HG02610 (cell line): ENCODE data around the gene PNMA5.
"Not testable (repeated sequence)": the region's sequence is repeated elsewhere in the genome, so short reads cannot be mapped to it uniquely, and the experiment has no call there.

Experiments
- ATAC-seq: cut with Tn5 transposase; IDR thresholded peaks from one replicate; pipeline ENCODE4 v1.9.1; 2021; ENCODE audit warnings: mild to moderate bottlenecking, moderate library complexity; ENCODE audit not compliant: unreplicated experiment

PNMA5 gene

DNA sequence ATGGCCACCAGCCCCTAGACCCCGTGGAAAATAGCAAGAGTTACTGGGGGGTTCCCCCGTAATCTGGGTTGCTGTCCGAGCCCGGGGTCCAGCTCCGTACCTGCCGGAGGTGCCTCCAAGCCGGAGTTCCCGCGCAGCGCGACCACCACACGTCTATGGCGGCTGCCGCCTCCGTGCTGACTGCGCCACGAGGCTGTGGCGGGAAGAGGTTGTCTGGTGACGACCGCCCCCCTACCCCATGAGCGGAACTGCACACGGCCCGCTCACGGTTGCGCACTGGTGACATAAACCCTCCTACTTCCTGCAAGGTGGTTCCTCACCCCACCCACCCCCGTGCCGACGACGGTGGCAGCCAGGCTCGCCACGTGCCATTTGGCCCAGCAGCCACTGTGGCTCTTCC is at the start of gene PNMA5:
Gene PNMA5 (minus strand): TSS at position 184 of the 400 bp plus-strand sequence. CDS start 2,518 bp downstream, outside the sequence.
- no peak for ATAC-seq

DNA sequence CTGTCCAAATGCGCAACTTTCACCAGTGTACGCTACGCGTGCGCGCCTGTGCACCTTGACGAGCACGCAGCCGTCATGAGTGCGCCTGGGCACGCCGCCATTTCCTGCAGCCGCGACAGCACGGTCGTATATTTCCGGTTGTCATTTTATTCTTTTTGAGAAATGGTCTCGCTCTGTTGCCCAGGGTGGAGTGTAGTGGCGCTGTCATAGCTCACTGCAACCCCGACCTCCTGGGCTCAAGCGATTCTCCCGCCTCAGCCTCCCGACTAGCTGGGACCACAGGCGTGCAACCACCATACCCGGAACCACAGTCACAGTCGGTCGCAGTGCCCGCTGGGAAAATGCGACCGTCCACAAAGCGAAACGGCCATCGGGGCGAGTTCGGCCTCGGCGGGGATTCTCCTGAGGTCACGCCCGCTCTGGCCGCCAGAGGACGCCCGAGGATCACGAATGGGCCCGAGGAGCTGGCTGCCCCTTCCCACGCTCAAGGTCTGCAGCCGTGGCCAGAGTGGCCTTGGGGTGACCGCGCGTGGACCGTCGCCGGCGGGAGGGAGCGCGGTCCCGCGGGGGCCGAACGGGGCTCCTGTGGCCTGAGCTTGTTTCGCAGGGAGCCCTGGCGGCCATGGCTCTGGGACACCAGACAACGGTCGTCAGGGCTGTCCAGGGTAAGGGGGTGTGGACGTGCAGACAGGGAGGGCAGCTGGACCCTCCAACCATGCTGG is 38.6 kb upstream of the PNMA5 start:
- ATAC-seq, result peak; percentile 80

DNA sequence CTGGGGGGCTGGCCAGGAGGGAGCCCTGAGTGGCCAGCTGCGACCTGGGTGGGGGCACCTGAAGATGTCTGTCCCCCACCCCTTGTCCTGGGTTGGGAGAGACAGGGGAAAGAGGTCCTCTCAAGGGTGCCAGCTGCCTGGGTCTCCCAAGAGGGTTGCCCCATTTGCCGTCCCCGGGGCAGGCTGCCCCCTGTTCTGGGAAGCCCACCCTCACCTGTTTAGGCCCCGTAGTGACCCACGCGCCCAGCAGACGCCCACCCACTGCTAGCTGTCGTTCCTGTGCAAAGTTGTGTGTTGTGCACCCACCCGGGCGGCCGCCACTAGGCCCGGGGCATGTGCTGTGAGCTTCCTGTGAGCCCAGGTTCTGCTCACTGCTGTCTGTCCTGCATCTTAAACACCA is 36.9 kb upstream of the PNMA5 start:
- no peak for ATAC-seq

DNA sequence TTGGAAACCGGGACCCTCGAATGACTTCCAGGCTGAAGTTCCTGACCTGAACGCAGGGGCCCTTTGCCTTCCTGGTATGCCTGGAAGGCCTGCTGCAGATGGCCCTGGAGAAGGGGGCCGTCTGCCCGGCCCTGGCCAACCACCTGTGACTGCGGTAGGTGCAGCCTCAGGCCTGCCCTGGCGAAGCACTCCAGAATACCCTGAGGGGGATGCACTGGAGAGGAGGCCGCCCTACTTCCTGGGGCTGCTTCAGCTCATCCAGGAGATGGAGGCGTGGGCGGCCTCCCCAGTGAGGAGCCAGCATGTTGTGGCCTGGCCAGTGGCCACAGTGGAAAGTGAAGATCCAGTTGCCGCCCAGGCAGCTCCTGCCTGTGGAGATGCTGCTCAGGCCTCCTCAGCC is 36.0 kb upstream of the PNMA5 start:
- ATAC-seq, result no peak

DNA sequence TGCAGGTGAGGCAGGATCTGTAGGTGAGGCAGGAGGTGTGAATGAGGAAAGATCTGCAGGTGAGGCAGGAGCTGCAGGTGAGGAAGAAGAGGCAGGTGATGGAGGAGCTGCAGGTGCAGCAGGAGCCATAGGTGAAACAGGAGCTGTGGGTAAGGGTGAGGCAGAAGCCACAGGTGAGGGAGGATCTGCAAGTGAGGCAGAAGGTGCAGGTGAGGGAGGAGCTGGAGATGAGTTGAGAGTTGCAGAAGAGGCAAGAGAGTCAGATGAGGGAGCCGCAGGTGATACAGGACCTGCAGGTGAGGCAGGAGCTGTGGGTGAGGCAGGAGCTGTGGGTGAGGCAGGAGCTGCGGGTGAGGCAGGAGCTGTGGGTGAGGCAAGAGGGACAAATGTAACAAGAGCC is 35.2 kb upstream of the PNMA5 start:
- no peak for ATAC-seq

DNA sequence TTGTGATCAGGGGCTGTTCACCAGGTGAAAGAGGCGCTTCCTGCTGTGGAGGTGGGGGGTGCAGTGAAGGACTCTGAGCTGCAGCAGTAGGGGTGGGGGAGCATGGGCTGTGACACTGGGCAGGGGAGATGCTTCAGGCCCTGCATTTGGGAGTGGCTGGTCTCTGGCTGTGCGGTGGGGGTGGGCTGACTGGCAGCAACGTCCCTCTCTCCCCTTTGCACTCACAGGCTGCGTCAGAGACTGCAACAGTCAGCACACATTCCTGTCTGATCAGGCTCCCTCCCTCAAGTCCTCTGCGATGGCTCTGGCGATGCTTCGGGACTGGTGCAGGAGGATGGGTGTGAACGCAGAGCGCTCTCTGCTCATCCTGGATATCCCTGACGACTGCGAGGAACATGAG is 34.6 kb upstream of the PNMA5 start:
- ATAC-seq, result not testable (repeated sequence)

DNA sequence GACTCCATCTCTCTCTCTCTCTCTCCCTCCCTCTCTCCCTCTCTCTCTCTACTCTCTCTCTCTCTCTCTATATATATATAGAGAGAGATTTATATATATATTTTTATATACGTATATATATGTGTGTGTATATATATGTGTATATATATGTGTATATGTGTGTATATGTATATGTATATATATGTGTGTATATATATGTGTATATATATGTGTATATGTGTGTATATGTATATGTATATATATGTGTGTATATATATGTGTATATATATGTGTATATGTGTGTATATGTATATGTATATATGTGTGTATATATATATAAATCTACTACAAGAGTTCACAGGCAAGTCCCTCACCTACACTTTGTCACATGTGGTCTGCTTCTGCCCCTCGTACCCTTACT is 32.6 kb upstream of the PNMA5 start:
- ATAC-seq, result not testable (repeated sequence)

DNA sequence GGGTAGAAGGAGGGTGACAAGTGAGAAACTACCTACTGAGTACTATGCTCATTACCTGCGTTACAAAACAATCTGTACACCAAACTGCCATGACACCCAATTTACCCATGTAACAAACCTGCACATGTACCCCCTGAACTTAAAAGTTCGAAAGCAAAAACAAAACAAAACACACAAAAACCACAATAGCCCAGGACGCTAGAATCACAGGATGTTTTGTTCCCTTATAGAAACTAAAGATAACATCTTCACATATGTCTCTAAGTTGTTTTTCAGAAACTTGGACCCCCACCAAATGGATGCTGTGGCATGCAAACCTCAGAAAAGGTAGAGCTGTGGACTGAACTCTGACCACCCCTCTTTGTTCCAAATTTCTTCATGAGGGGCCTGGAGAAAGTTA is 25.2 kb upstream of the PNMA5 start:
- ATAC-seq, result no peak

DNA sequence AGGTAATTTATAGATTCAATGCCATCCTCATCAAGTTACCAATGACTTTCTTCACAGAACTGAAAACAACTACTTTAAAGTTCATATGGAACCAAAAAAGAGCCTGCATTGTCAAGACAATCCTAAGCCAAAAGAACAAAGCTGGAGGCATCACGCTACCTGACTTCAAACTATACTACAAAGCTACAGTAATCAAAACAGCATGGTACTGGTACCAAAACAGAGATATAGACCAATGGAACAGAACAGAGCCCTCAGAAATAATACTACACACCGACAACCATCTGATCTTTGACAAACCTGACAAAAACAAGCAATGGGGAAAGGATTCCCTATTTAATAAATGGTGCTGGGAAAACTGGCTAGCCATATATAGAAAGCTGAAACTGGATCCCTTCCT is 23.3 kb upstream of the PNMA5 start:
- ATAC-seq, result not testable (repeated sequence)

DNA sequence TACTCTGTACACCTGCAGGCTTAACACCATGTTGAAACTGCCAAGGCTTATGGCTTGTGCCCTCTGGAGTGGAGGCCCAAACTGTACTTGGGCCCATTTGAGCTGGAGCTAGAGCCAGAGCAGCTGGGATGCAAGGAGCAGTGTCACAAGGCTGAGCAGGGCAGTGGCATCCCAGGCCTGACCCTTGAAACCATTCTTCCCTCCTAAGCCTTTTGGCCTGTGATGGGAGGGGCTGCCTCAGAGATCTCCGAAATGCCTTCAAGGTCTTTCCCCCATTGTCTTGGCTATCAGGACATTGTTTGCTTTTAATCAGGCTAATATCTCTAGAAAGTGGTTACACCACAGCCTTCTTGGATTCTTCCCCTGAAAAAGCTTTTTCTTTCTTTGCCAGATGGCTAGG is 10.9 kb upstream of the PNMA5 start:
- no peak for ATAC-seq

DNA sequence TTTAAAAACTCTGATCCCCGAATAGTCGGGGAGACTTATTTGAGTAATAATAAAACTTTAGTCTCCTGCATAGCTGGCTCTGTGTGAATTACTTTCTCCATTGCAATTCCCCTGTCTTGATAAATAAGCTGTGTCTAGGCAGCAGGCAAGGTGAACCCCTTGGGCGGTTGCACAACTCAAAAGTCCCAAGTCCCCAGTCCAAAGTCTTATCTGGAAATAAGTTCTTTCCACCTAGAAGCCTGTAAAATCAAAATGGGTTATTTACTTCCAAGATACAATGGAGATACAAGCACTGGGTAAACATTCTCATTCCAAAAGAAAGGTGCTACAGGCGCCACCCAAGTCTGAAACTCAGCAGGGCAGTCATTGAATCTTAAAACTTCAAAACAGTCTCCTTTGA is 10.1 kb upstream of the PNMA5 start:
- no peak for ATAC-seq

DNA sequence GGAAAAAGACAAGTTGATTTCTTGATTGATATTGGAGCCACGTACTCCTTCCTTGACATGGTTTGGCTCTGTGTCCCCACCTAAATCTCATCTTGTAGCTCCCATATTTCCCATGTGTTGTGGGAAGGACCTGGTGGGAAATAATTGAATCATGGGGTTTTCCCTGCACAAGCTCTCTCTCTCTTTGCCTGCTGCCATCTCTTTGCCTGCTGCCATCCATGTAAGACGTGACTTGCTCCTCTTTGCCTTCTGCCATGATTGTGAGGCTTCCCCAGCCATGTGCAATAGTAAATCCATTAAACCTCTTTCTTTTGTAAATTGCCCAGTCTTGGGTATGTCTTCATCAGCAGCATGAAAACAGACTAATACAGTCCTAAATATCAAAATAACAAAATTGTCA is 8.3 kb upstream of the PNMA5 start:
- not testable (repeated sequence) for ATAC-seq

DNA sequence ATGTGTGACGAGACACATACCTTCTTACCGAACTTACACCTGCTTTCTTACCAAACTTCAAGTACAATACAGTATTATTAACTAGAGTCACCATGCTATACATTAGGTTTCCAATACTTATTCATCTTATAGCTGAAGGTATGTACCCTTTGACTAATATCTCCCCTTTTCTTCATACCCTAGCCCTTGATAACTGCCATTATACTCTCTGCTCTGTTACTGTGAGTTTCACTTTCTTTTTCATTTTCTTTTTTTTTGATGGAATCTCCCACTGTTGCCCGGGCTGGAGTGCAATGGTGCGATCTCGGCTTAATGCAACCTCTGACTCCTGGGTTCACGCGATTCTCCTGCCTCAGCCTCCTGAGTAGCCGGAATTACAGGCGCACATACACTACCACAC is 3.4 kb upstream of the PNMA5 start:
- no peak for ATAC-seq

DNA sequence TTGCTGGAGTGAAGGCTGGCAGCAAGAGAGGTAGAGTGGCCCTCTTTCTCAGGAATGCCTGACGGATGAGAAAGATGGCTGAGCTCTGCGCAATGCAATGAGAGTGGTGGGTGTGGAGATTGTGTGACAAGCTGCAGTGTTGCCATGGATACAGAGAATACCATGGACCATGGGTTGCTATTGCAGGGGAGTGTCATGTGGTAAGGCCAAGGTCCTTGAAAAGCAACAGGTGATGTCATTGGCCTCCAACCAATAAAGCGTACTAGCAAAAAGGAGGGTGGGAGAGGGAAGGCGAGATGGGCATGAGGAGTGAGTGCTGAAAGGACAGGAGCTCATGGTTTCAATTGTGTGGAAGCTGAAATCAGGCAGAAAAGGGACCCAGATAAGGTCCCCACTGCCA is 1.8 kb downstream of the PNMA5 start:
- ATAC-seq, result no peak

DNA sequence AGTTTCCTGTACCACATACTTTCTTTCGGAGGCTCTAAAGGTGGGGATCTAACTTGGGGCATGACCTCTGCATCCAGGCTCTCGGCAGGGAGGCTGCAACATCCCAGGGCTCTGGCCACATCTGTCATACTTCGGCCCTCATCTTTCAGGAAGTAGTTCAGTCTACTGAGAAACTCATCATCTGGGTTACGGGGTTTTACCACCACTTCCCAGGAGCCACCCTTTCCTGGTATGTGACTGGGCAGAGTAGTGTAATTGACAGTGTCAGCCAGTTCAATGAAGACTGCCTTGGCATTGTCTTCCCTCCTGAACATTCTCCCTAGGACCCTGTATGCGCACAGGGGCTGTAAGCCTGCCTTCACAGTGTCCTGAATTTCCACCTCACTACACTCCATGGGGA is 2.8 kb downstream of the PNMA5 start:
- ATAC-seq, result no peak

DNA sequence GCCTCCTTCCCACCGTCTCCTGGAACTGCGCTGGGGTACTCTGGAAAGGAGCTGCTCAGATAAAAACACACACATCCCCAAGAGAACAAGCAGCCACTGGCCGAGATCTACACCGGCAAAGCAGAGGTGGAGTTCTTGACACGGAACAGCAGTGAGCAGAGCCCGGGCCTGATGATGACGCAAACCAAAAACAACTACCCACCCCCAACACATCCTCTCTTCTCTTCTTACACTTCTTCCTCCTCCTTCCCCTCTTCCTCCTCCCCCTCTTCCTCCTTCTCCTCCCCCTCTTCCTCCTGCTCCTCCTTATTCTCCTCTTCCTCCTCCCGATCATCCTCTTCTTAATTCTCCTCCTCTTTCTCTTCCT is 4.6 kb downstream of the PNMA5 start:
- no peak for ATAC-seq

DNA sequence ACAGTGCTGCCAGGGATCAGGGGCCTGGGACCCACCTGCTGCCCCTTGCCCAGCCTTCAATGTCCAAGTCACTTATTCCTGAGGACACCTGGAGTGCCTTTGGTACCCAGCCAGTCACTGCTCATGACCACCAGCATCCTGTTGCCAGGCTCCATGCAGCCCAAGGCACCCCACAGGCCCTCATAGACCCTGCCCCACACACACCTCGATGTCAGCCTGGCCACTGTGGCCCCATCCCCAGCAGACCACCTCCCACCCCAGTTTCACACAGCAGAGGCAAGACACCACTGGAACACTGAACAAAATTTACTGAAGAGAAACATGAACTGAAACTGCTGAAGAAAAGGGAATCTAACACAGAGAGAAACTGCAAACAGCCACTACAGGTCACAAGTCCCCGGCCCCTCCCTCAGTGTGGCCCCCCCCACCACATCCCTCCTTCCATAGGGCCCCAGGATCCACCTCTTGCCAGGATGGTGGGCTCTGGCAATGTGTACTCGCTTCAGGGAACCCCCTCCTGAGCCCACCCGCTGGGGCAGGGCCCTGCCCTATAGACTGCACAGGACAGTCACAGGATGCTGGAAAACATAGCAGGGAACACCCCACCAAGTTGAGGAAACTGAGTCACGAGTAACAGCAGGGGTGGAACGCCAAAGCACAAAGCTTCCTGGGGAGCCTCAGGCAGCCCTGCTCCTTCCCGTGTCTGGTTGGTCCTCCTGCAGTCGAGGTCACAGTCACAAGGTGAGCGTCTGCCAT is 5.2 kb downstream of the PNMA5 start:
- ATAC-seq, result no peak

DNA sequence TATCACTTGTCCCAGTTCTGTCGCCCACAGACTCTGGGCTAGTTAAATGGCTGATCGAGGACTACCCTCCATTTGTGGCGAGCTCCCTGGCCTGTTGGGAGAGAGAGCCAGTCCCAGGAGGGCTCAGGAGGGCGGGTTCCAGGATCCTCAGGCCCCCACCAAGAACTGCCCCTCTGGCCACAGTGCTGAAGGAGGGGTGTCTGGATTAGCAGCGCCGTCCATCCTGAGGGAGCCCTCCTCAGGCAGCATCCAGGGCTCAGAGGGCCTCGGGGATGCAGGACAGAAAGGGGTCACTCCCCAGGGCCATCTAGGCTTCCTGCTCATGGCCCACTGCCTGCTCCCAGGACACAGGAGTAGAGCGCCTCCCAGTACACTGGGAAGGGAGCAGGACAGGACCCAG is 6.1 kb downstream of the PNMA5 start:
- no peak for ATAC-seq

DNA sequence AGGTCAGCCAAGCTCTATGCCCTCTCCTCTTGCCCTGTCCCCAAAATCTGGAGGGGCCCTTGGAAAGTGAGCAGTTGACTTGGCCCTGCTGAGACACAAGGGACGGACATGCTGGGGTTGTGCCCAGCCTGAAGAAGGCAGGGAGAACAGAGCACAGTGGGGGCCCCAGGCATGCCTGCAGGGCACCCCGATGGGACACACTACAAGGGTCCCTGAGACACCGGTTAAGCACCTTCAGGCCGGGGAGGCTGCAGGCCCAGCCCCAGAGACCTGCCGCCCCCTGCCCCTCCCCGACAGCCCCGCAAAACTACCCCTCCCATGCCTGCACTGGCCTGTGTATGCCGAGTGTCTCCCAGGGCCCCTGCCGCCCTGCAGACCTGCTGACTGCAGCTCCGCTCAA is 6.8 kb downstream of the PNMA5 start:
- ATAC-seq, result not testable (repeated sequence)

DNA sequence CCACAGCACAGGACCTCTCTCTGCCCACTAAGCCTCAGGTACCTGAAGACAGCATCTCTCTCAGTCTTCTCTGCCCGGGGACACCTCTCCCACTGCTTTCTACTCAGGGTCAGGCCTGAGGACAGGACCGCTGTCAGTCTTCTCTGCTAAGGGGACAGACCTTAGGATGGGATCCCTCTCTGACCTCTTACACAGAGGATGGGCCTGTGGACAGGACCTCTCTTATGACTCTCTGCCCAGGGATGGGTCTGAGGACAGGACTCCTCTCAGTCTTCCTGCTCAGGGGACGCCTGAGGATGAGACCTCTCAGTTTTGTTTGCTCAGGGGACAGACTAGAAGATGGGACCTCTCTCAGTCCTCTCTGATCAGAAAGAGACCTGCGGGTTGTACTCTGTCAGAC is 8.5 kb downstream of the PNMA5 start:
- ATAC-seq, result not testable (repeated sequence)

DNA sequence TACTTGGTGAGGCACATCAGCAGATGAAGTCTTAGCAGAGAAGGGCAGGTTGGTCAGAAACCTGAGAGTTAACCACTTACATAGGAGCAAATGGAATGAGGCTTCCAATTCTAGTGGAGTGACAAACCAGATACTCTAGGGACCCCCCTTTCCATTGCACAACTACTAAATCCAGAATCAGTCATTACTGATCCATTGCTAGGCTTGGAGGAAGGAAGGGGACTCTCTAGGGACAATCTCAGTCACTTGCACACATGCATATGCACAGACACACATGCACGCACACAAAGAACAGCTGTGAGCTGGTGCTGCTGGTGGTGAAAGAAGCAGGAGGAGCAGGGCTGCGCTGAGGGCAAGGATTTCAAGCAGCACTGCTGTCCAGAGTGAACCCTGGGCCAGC is 25.7 kb downstream of the PNMA5 start:
- no peak for ATAC-seq

DNA sequence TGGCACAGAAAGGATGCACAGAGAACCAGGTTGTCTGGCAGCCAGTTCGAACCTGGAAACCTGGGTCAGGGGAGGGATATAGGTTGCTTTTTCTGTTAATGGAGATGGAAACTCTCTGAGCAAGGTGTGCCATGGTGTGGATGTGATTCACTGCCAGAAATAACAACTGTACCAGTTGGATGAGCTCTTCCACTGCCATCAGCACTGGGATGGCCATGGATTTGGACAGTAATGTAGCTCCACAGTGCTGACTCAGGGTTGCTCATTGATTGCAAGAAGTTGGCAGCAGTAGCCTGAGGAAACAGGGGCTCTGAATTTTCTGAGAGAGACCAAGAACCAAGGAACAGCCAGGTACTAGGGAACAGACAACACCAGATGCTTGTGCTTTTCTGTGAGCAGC is 33.8 kb downstream of the PNMA5 start:
- ATAC-seq, result no peak

DNA sequence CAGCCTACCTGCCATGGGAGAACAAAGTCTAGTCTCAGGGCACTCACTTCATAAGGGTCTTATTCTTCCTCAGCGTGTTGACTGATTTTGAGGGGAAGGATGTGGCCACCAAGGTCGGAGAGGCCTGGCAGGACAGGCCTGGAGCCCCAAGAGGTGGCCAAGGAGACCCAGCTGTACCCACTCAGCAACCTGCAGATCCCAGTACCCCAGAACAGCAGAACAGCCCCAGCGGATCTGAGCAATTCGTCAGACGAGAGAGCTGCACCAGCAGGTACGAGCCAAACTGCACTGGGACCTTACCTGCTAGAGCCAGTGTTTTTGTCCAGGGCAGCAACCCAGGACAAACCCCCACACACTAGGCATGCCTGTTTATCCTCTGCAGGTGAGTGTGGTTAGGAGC is 34.3 kb downstream of the PNMA5 start:
- no peak for ATAC-seq
